ENCODE measurements around the gene TNRC6A. TPM values are rescaled to one million over a fixed set of nuclear protein-coding genes. Genes with fewer than 3 reads are reported as not detected.

Gene TNRC6A
- total RNA-seq, 1 donor: 61.5 TPM

GRCh38 chr16:24871891-24872290, 142.4 kb downstream of the TNRC6A start:
- H3K4me1 ChIP-seq (ENCODE audit: insufficient read depth, low read length): no peaks in the 10 kb centered on the region
- no peaks in the 10 kb centered on the region for H3K9me3 ChIP-seq (ENCODE audit: low read depth, low read length)
- no peaks in the 10 kb centered on the region for H3K27me3 ChIP-seq (ENCODE audit: insufficient read depth, low read length)
- no peak overlapping the region for H3K4me3 ChIP-seq (ENCODE audit: low read length)

- no peaks in the 10 kb centered on the region for H3K27me3 ChIP-seq (ENCODE audit: insufficient read depth, low read length)
- H3K4me1 ChIP-seq (ENCODE audit: insufficient read depth, low read length): no peaks in the 10 kb centered on the region
- no peaks in the 10 kb centered on the region for H3K9me3 ChIP-seq (ENCODE audit: low read depth, low read length)
Observed at GRCh38 chr16:24873028-24873427, 143.6 kb downstream of the TNRC6A start.

GRCh38 chr16:24875466-24875865, 146.0 kb downstream of the TNRC6A start:
- no peak overlapping the region for H3K4me3 ChIP-seq (ENCODE audit: low read length)
- H3K9me3 ChIP-seq (ENCODE audit: low read depth, low read length): no peaks in the 10 kb centered on the region
- no peaks in the 10 kb centered on the region for H3K4me1 ChIP-seq (ENCODE audit: insufficient read depth, low read length)
- H3K27me3 ChIP-seq (ENCODE audit: insufficient read depth, low read length): no peaks in the 10 kb centered on the region

More at GRCh38 chr16:24873028-24873427, 143.6 kb downstream of the TNRC6A start:
- no peak overlapping the region for H3K4me3 ChIP-seq (ENCODE audit: low read length)

Other genes with a start within 250 kb of the TNRC6A start
- gene RBBP6, start 190.1 kb upstream of the TNRC6A start, total RNA-seq: 166 TPM
- gene SLC5A11, start 116.3 kb downstream of the TNRC6A start, total RNA-seq: 0.31 TPM